Muscle of back (tissue), 11 donors: Measurements from ENCODE around the gene KRTAP1-4. TPM values are rescaled to one million over a fixed set of nuclear protein-coding genes. Genes with fewer than 3 reads are reported as not detected.
"Not testable (repeated sequence)": the region's sequence is repeated elsewhere in the genome, so short reads cannot be mapped to it uniquely, and the experiment has no call there.

ENCODE experiments used
- DNase-seq, 3 donors: peaks; one replicate each; pipeline versions ENCODE4 v3.0.0 to v3.0.0-alpha.2; 2013
- polyA plus RNA-seq, 10 donors: library from polyadenylated mRNA; unstranded; fragments of 120-200 nt; gene quantifications; one replicate each; pipeline ENCODE4 v1.2.1, GENCODE V29; 2013; ENCODE audit not compliant: insufficient read length in 10 of 10

The KRTAP1-4 gene
- polyA plus RNA-seq, 10 donors: not detected

DNA sequence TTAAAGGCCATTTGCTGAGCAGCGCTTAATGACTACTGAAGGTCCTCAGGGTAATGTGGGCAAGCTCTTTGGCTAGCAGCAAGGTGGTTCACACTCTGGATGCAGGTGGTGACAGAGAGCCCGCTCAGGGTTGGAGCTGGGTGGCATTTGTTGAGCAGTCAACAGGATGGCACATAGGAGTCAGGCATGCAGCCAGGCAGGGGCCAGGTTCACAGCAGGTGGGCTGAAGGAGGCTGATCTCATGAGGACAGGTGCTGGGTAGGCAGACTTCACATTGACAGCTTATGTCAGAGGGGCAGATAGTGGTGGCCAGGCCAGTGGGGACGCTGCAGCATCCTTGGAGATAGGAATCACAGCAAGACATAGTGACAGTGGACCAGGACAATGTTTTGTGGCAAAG is 25.6 kb downstream of the KRTAP1-4 start:
- no peak for DNase-seq

DNA sequence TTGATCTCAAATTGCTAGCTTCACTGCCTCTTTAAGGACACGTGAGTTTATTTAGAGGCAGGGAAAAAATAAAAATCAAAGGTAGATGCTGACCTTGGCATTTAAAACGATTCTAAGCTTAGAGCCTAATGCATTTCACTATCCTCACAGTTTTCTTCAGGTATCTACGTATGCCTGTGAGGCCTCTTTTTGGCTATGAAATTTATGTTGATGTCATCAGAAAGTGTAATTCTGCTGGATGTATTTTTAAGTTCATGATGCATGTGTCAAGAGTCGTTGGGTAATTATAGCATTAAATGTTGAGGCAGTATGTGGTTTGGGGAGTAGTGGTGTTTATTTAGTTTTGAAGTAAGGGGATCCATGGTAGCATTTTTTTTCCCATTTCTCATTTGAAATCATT is 26.1 kb downstream of the KRTAP1-4 start:
- DNase-seq: no peak

DNA sequence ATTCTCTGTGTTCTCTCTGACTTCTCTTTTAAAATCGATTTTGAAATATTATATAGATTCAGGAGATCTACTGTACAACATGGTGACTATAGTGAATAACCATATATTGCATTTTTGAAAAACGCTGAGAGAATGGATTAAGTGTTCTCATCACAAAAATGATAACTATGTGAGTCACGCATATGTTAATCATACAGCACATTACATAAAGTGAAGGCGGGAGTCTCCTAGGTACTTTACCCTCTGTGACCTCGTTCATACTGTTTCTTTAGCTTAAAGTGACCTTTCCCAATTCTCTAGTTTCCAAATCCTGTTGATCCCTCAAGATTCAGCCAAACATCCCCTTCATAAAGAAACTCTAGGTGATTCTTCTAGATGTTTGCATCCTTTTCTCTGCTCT is 27.2 kb downstream of the KRTAP1-4 start:
- no peak for DNase-seq

DNA sequence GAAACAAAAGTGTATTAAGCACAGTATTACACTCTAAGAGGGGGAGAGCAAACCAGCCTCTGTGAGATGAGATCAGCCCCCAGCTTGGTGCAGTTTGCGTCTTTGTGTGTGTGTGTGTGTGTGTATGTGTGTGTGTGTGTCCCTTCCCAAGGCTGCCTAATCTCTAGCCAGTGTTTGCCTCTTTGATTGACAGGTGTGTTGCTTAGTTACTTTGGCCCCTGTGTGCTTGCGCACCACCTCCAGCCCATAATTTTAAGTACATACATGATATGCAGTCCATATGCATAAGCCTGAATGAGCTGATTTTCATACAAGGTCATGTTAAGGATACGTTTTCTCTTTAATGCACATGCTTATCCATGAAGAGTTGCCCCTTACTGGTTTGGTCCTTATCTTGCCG is 28.2 kb downstream of the KRTAP1-4 start:
- no peak for DNase-seq

DNA sequence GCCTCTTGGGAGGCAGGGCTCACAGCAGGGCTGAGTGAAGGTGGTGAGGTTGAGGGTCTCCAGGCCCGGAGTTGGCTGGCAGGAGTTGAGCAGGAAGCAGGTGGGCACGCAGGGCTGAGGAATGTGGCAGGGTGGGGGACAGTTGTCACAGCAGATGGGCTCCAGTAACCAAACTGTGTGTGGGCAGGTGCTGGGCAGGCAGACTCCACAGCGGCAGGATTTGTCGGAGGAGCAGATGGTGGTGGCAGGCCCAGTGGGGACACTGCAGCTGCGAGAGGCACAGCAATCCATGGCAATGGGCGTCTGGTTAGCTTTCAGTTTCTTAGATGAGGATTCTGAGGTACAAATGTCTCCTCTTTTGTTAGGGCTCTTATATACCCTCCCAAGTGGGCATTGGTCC is 30.4 kb downstream of the KRTAP1-4 start, which contains the start of gene KRTAP3-2:
Gene KRTAP3-2, minus strand, starts transcription at position 344 of the 400 bp plus-strand sequence. Its CDS starts 53 bp downstream, at position 291.
- DNase-seq: not testable (repeated sequence)

DNA sequence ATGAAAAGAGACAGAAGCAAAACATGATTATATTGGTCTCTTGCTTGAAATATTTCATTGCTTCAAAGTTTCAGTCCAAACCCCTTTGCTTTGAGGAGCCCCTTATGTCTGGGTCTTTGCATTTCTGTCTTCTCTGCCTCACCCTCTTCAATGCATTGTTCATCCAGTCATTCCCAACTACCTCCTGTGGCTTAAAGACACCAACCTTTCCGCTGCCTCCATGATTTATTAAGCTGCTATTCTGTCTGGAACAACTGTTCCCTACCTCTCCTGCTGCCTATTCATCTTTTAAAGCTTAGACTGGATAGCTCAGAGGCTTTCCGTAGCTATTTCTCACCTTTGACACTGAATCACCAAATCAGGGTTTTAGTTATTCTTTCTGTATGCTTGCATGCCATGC is 32.6 kb downstream of the KRTAP1-4 start:
- no peak for DNase-seq

DNA sequence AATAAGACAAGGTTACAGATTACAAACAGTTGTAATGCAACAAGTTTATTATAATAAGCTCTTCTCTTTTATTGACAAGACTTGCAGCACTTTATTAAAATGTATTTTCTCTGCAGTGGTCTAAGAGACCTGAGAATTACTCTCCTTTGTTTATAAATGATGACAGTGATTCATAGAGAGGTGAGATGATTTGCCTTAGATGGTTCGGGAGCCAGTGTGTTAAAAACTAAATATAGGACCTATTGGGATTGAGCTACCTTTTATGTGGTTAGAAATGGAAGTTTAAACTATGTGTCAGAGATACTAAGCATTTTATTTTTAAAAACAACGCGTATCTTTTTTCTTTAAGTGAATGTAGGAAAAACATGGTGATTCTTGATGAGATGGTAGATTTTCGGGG is 33.2 kb downstream of the KRTAP1-4 start:
- no peak for DNase-seq

DNA sequence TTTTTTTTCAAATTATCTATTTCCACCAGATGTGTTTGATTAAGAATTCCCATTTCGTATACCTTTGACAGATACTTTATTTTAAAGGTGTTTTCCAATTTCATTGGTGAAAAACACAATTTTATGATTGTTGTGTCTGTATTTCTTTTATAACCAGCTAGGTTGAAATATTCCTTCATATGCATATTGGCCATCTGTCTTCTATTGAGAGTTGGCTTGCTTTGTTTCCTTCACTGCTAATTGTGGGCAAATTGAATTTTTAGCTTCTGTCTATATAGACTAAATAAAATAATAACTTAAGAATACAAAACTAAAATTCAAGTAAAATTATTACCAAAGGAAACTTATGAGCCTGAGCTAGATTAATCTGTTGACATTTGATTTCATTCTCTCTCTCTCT is 34.9 kb downstream of the KRTAP1-4 start:
- no peak for DNase-seq

DNA sequence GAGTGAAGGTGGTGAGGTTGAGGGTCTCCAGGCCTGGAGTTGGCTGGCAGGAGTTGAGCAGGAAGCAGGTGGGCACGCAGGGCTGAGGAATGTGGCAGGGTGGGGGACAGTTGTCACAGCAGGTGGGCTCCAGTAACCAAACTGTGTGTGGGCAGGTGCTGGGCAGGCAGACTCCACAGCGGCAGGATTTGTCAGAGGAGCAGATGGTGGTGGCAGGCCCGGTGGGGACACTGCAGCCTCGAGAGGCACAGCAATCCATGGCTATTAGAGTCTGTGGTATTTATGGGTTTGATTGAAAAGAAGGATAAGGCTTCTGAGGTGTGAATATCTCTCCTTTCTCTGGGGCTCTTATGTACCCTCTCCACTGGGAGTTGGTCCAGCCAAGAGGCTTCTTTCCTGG is 36.2 kb downstream of the KRTAP1-4 start, which contains the start of gene KRTAP3-3:
Gene KRTAP3-3, minus strand, starts transcription at position 326 of the 400 bp plus-strand sequence. Its CDS starts 67 bp downstream, at position 259.
- DNase-seq: no peak

DNA sequence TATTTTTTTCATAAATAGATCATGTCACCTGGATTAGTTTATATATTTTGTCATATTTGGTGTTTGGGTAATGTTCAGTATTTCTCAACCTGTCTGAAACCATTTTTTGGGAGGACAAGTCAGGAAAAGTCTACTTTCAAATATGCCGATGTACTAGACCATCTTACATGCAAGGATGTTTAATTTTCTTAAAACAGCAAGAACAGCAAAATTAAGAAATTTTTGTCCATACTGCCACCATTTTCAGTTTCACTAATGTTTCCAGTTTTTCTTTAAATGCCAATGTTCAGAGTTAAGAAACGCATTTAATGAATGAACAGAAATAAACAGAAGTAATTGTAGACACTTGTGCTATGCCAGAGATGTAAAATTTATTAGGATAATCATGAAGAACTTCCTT is 36.9 kb downstream of the KRTAP1-4 start:
- DNase-seq: no peak

DNA sequence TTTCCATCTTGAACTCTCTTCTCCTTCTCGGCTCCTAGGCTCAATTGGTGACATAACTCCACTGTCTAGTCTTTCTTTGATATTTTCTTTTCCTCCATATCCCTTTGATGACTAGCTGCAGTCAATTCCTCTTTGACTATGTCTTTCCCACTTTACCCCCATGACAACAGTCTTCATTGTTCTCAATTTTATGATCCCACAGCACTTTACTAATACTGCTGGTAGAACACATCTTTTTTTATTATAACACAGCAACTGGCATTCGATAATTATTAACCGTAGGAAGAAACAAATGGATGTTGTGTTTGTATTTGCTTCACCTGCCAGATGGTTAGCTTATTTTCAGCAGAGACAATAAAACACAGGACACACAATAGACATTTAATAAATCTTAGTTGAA is 37.3 kb downstream of the KRTAP1-4 start:
- no peak for DNase-seq

DNA sequence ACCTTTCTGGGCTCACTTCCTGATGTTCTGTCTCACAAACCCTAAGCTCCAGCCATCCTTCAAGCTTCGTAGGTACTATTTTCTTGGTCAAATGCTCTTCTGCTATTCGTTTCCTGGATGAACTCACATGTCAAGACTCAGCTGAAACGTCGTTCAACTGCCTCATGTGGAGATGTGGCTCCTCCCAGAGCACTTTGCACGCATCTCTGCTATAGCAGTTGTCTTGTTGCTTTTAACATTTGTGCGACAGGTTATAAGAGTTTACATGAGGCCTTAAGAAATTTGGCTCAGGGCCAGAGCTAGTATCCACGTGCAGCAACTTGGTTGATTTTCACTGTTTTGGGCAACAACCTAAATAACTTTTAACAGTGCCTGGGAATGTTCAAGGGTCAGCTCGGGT is 43.1 kb downstream of the KRTAP1-4 start:
- DNase-seq: no peak

DNA sequence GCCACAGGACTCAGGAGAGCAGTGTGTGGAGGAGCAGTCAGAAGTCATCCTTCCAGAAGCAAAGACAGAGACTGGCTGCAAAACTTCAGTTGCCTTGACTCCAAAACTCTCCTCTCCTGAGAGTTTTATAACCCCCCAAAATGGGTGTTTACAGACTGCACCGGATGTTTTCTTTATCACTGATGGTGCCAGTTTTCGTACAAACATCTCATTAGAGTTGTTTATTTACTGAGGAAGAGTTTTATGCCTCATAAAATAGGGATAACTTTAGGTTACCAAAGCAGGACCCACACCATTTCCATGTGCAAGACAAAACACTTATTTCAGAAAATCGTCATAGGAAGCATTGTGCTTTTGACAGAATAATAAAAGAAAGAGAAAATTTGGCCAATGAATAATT is 45.8 kb downstream of the KRTAP1-4 start, which contains the start of gene KRT40:
Gene KRT40, minus strand, starts transcription at position 101 of the 400 bp plus-strand sequence. Its CDS starts 53 bp downstream, at position 48.
- no peak for DNase-seq

DNA sequence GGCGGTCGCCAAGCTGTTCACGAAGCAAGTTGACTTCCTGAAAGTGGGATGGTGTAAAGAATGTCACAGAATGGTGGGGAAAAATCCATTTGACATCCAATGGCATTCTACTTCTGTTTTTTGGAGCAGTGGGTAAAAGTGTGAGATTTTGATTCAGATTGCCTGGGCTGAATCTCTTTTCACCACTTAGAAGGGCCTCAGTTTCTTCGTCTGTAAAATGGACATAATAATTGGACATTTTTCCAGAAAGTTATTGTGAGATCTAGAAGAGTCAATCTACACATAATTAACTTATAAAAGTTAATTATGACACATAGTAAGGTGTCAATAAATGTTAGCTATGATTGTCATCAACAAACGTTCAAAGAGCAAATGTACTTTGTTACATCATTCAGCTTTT is 48.9 kb downstream of the KRTAP1-4 start:
- DNase-seq: no peak

DNA sequence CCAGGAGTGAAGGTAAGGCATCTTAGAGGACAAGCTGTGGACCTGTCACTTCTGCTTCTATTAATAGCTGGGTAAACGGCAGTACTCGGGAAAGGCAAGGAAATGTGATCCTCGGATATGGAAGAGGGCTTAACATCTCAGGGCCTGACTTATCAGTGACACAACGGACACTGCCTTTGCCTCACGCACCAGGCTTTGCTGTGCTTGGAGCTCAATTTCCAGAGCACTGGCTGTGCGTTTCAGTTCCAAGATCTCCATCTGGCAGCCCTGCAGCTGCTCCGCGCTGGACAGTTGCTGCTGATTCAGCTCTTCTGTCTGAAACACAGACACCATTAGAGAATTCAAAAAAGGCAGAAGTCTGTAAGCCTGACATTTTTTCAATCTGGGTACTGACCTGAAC is 49.4 kb downstream of the KRTAP1-4 start:
- DNase-seq: peak; percentile 72 to 91 (median 82)

DNA sequence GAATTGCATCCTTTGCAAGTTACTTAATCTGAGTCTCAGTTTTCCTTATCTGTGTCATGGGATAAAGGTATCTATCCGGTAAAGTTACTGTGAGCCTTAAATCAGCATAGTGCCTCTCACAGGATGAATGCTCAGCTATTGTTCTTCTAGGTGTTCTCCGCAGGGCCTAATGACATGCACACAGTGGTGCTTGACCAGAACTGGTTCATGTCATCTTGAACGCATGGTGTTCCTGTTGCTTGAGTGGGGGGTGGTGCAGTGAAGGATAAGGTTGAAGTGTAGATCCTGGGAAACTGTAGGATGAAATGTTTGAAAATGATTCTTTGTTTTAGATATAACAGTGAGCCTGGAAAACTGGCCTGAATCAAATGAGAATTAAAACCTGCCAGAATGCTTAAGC is 49.9 kb downstream of the KRTAP1-4 start:
- no peak for DNase-seq

Other genes starting within 250 kb of the KRTAP1-4 start
- not detected for gene KRT27, start 247.6 kb downstream of the KRTAP1-4 start, polyA plus RNA-seq
- under 1 TPM in 1 of 10 donors, not detected in 9; 0.15 TPM for gene KRT28, start 230.2 kb downstream of the KRTAP1-4 start, polyA plus RNA-seq
- gene KRT10, start 207.6 kb downstream of the KRTAP1-4 start, polyA plus RNA-seq: 100 to 1,000 TPM in 2 of 10 donors, 10 to 100 TPM in 8; 31.8 to 603 (median 39.3) TPM
- gene KRT12, start 163.0 kb downstream of the KRTAP1-4 start, polyA plus RNA-seq: under 1 TPM in 7 of 10 donors, not detected in 3; 0.08 to 0.76 (median 0.27) TPM
- under 1 TPM in 4 of 10 donors, not detected in 6; 0.13 to 0.24 (median 0.21) TPM for gene KRT20, start 145.0 kb downstream of the KRTAP1-4 start, polyA plus RNA-seq
- gene KRT23, start 92.5 kb downstream of the KRTAP1-4 start, polyA plus RNA-seq: 1 to 10 TPM in 2 of 10 donors, under 1 TPM in 5, not detected in 3; 0.16 to 2.7 (median 0.22) TPM
- 1 to 10 TPM; 2.9 to 9.6 (median 5.2) TPM for gene KRT39, start 63.2 kb downstream of the KRTAP1-4 start, polyA plus RNA-seq
- 10 to 100 TPM in 6 of 10 donors, 1 to 10 TPM in 4; 3.5 to 18.2 (median 10.4) TPM for gene KRT40, start 45.9 kb downstream of the KRTAP1-4 start, polyA plus RNA-seq
- gene KRTAP3-3, start 36.0 kb downstream of the KRTAP1-4 start, polyA plus RNA-seq: not detected
- gene KRTAP3-2, start 30.3 kb downstream of the KRTAP1-4 start, polyA plus RNA-seq: under 1 TPM in 9 of 10 donors, not detected in 1; 0.29 to 0.91 (median 0.58) TPM
- not detected for gene KRTAP3-1, start 21.1 kb downstream of the KRTAP1-4 start, polyA plus RNA-seq
- gene KRTAP1-5, start 3.0 kb downstream of the KRTAP1-4 start, polyA plus RNA-seq: not detected
- under 1 TPM in 1 of 10 donors, not detected in 9; 0.25 TPM for gene KRTAP1-3, start 4.7 kb upstream of the KRTAP1-4 start, polyA plus RNA-seq
- not detected for gene KRTAP1-1, start 11.3 kb upstream of the KRTAP1-4 start, polyA plus RNA-seq
- not detected for gene KRTAP2-1, start 17.1 kb upstream of the KRTAP1-4 start, polyA plus RNA-seq
- gene KRTAP2-2, start 25.0 kb upstream of the KRTAP1-4 start, polyA plus RNA-seq: not detected
- not detected for gene KRTAP2-3, start 29.9 kb upstream of the KRTAP1-4 start, polyA plus RNA-seq
- not detected for gene KRTAP2-4, start 35.7 kb upstream of the KRTAP1-4 start, polyA plus RNA-seq
- gene KRTAP4-7, start 54.0 kb upstream of the KRTAP1-4 start, polyA plus RNA-seq: not detected
- gene KRTAP4-8, start 67.9 kb upstream of the KRTAP1-4 start, polyA plus RNA-seq: not detected
- gene KRTAP4-16, start 72.0 kb upstream of the KRTAP1-4 start, polyA plus RNA-seq: not detected
- not detected for gene KRTAP4-9, start 75.2 kb upstream of the KRTAP1-4 start, polyA plus RNA-seq
- not detected for gene KRTAP4-11, start 88.2 kb upstream of the KRTAP1-4 start, polyA plus RNA-seq
- not detected for gene KRTAP4-12, start 94.0 kb upstream of the KRTAP1-4 start, polyA plus RNA-seq
- gene KRTAP4-6, start 110.3 kb upstream of the KRTAP1-4 start, polyA plus RNA-seq: not detected
- not detected for gene KRTAP4-5, start 119.6 kb upstream of the KRTAP1-4 start, polyA plus RNA-seq
- not detected for gene KRTAP4-4, start 130.6 kb upstream of the KRTAP1-4 start, polyA plus RNA-seq
- not detected for gene KRTAP4-3, start 138.0 kb upstream of the KRTAP1-4 start, polyA plus RNA-seq
- gene KRTAP4-2, start 148.0 kb upstream of the KRTAP1-4 start, polyA plus RNA-seq: not detected
- gene KRTAP4-1, start 154.7 kb upstream of the KRTAP1-4 start, polyA plus RNA-seq: not detected
- gene KRTAP9-1, start 159.7 kb upstream of the KRTAP1-4 start, polyA plus RNA-seq: not detected
- gene KRTAP9-2, start 196.5 kb upstream of the KRTAP1-4 start, polyA plus RNA-seq: not detected
- not detected for gene KRTAP9-3, start 202.3 kb upstream of the KRTAP1-4 start, polyA plus RNA-seq
- not detected for gene KRTAP9-8, start 207.8 kb upstream of the KRTAP1-4 start, polyA plus RNA-seq
- not detected for gene KRTAP9-4, start 219.5 kb upstream of the KRTAP1-4 start, polyA plus RNA-seq
- not detected for gene KRTAP9-9, start 225.2 kb upstream of the KRTAP1-4 start, polyA plus RNA-seq
- under 1 TPM in 5 of 10 donors, not detected in 5; 0.15 to 0.30 (median 0.27) TPM for gene KRTAP9-6, start 235.2 kb upstream of the KRTAP1-4 start, polyA plus RNA-seq
- not detected for gene KRTAP9-7, start 245.5 kb upstream of the KRTAP1-4 start, polyA plus RNA-seq